ENCODE results near the gene NFIA. TPM values are rescaled to one million over a fixed set of nuclear protein-coding genes. Genes with fewer than 3 reads are reported as not detected.

Gene NFIA
- polyA plus RNA-seq, 1 donor (not counting 4 experiments of a cell fraction or from before 2014, with no cell fraction given) = 14.7 TPM

GRCh38 chr1:61111084-61112004 lies 29.0 kb downstream of the NFIA start:
- FAIRE-seq = no peak
- H2AFZ ChIP-seq (ENCODE audit: control insufficient read depth, low read length) = no peak overlapping the region
- dilution Hi-C loops (cut with MboI; ENCODE audit: extremely low pct_ligation_motif_present, low sequenced_read_pairs) = no loop called here

GRCh38 chr1:61114178-61114870 lies 32.0 kb downstream of the NFIA start:
- FAIRE-seq = no peak
- Histone ChIP-seq H3K4me3 (ENCODE audit: control insufficient read depth in 2 of 3, extremely low read depth in 1 of 3, insufficient read depth in 2 of 3, low read depth in 1 of 3, low read length in 3 of 3) (no peak overlapping the region), H3K9me3 (ENCODE audit: control insufficient read depth, low read depth, low read length) (no peaks in the 10 kb centered on the region), H3K27ac (ENCODE audit: control insufficient read depth, insufficient read depth, low read length) (no peak overlapping the region), H3K4me2 (ENCODE audit: control insufficient read depth, extremely low read depth, insufficient read depth, low read depth, low read length) (no peak overlapping the region), H3K9ac (ENCODE audit: control insufficient read depth, extremely low read depth, insufficient read depth, low read length) (no peak overlapping the region), H3K79me2 (ENCODE audit: control insufficient read depth, insufficient read depth, low read length) (peaks cover 19% of the 10 kb centered on the region), H3K9me1 (ENCODE audit: control insufficient read depth, extremely low read depth, insufficient read depth, low read length) (no peaks in the 10 kb centered on the region), H4K20me1 (ENCODE audit: control insufficient read depth, extremely low read depth, insufficient read depth, low read length) (no peaks in the 10 kb centered on the region), H3K36me3 (ENCODE audit: control insufficient read depth in 2 of 2, extremely low read depth in 1 of 2, insufficient read depth in 2 of 2, low read length in 2 of 2) (no peaks in the 10 kb centered on the region), H3K4me1 (ENCODE audit: control insufficient read depth, extremely low read depth, insufficient read depth, low read length) (peaks cover 2% of the 10 kb centered on the region), H3K27me3 (ENCODE audit: control insufficient read depth, extremely low read depth, insufficient read depth, low read length) (no peaks in the 10 kb centered on the region), H2AFZ (ENCODE audit: control insufficient read depth, low read length) (no peak overlapping the region)
- dilution Hi-C loops (cut with MboI; ENCODE audit: extremely low pct_ligation_motif_present, low sequenced_read_pairs) = no loop called here
- no peak for TF ChIP-seq EZH2 (IDR thresholded peaks at IDR 0.05; ENCODE audit: low read length)
- no peak for TF ChIP-seq CTCF (optimal IDR thresholded peaks at IDR 0.05 in 1 of 3, IDR thresholded peaks at IDR 0.05 in 1 of 3, conservative IDR thresholded peaks at IDR 0.05 in 1 of 3; ENCODE audit: extremely low read depth in 1 of 3, insufficient read depth in 2 of 3, low read length in 3 of 3)
- DNase-seq (ENCODE audit: low read depth, low spot score) = no peak

More at GRCh38 chr1:61111084-61112004, 29.0 kb downstream of the NFIA start:
- DNase-seq (ENCODE audit: low read depth, low spot score) = no peak
- no peak overlapping the region for H3K4me3 ChIP-seq (ENCODE audit: control insufficient read depth in 2 of 3, extremely low read depth in 1 of 3, insufficient read depth in 2 of 3, low read depth in 1 of 3, low read length in 3 of 3)
- H3K79me2 ChIP-seq (ENCODE audit: control insufficient read depth, insufficient read depth, low read length) = peaks cover 19% of the 10 kb centered on the region
- no peak overlapping the region for H3K27ac ChIP-seq (ENCODE audit: control insufficient read depth, insufficient read depth, low read length)
- peaks cover 2% of the 10 kb centered on the region for H3K4me1 ChIP-seq (ENCODE audit: control insufficient read depth, extremely low read depth, insufficient read depth, low read length)
- no peaks in the 10 kb centered on the region for H3K36me3 ChIP-seq (ENCODE audit: control insufficient read depth in 2 of 2, extremely low read depth in 1 of 2, insufficient read depth in 2 of 2, low read length in 2 of 2)
- H4K20me1 ChIP-seq (ENCODE audit: control insufficient read depth, extremely low read depth, insufficient read depth, low read length) = no peaks in the 10 kb centered on the region
- no peaks in the 10 kb centered on the region for H3K9me1 ChIP-seq (ENCODE audit: control insufficient read depth, extremely low read depth, insufficient read depth, low read length)
- no peaks in the 10 kb centered on the region for H3K9me3 ChIP-seq (ENCODE audit: control insufficient read depth, low read depth, low read length)
- no peaks in the 10 kb centered on the region for H3K27me3 ChIP-seq (ENCODE audit: control insufficient read depth, extremely low read depth, insufficient read depth, low read length)
- TF ChIP-seq EZH2 (IDR thresholded peaks at IDR 0.05; ENCODE audit: low read length) (no peak), CTCF (optimal IDR thresholded peaks at IDR 0.05 in 1 of 3, IDR thresholded peaks at IDR 0.05 in 1 of 3, conservative IDR thresholded peaks at IDR 0.05 in 1 of 3; ENCODE audit: extremely low read depth in 1 of 3, insufficient read depth in 2 of 3, low read length in 3 of 3) (no peak)
- no peak overlapping the region for H3K4me2 ChIP-seq (ENCODE audit: control insufficient read depth, extremely low read depth, insufficient read depth, low read depth, low read length)
- no peak overlapping the region for H3K9ac ChIP-seq (ENCODE audit: control insufficient read depth, extremely low read depth, insufficient read depth, low read length)
